ENCODE results near the gene CACNA2D2.

The CACNA2D2 gene

GRCh38 chr3:50503504-50504342 lies at the start of gene CACNA2D2:
TSS of gene CACNA2D2 (minus strand) at chr3:50503634. CDS start at chr3:50503423, 211 bp downstream.
- no peak for DNase-seq

GRCh38 chr3:50552598-50552997 lies 49.2 kb upstream of the CACNA2D2 start:
- no peak for DNase-seq

GRCh38 chr3:50551681-50552435 lies 48.4 kb upstream of the CACNA2D2 start:
- no peak for DNase-seq

GRCh38 chr3:50551054-50551659 lies 47.7 kb upstream of the CACNA2D2 start:
- no peak for DNase-seq

- no peak for DNase-seq
These were observed 46.8 kb upstream of the CACNA2D2 start for GRCh38 chr3:50550079-50550736.

GRCh38 chr3:50549226-50549625 lies 45.8 kb upstream of the CACNA2D2 start:
- no peak for DNase-seq

GRCh38 chr3:50545781-50546180 lies 42.3 kb upstream of the CACNA2D2 start:
- no peak for DNase-seq

- peak; percentile 23 for DNase-seq
These were observed 39.0 kb upstream of the CACNA2D2 start for GRCh38 chr3:50542177-50543034.

- no peak for DNase-seq
These were observed 36.2 kb upstream of the CACNA2D2 start for GRCh38 chr3:50539356-50540286.

GRCh38 chr3:50537421-50538129 lies 34.1 kb upstream of the CACNA2D2 start:
- DNase-seq, result no peak

GRCh38 chr3:50536471-50537180 lies 33.2 kb upstream of the CACNA2D2 start:
- no peak for DNase-seq

- DNase-seq, result no peak
These were observed 31.4 kb upstream of the CACNA2D2 start for GRCh38 chr3:50534681-50535330.

- DNase-seq, result no peak
These were observed 30.5 kb upstream of the CACNA2D2 start for GRCh38 chr3:50533807-50534461.

GRCh38 chr3:50533316-50533715 lies 29.9 kb upstream of the CACNA2D2 start:
- no peak for DNase-seq

GRCh38 chr3:50532062-50532705 lies 28.8 kb upstream of the CACNA2D2 start:
- no peak for DNase-seq

- no peak for DNase-seq
These were observed 27.8 kb upstream of the CACNA2D2 start for GRCh38 chr3:50531201-50531600.

- DNase-seq, result no peak
These were observed 26.9 kb upstream of the CACNA2D2 start for GRCh38 chr3:50530001-50530970.

All from NCI-H1048 (cell line).